HEK293T (cell line): Measurements from ENCODE around the gene MYRFL.

ENCODE experiments used
- CTCF ChIA-PET: fragments of 350-600 bp; formaldehyde crosslinking; extraction: SDS; loops from one replicate; lab custom pipeline; 2021; ENCODE audit warnings: antibody characterized with exemption, inconsistent platforms; lab: Yijun Ruan, JAX
- POLR2A ChIA-PET: fragments of 350-600 bp; formaldehyde crosslinking; extraction: SDS; loops from one replicate; lab custom pipeline; 2020; ENCODE audit warnings: antibody characterized with exemption, inconsistent platforms; lab: Yijun Ruan, JAX
- DNase-seq: peaks from one replicate; pipeline ENCODE4 v3.0.0; 2012; ENCODE audit warnings: mixed read lengths; ENCODE audit errors: extremely low spot score
- ARNT ChIP-seq: fragments of 450-650 bp; IDR thresholded peaks from 2 replicates; pipeline ENCODE4 v1.6.1; 2017; ENCODE audit warnings: mild to moderate bottlenecking
- BHLHE40 ChIP-seq: fragments of 450-650 bp; IDR thresholded peaks from 2 replicates; pipeline ENCODE4 v1.6.1; 2016; ENCODE audit warnings: mild to moderate bottlenecking, moderate library complexity, borderline replicate concordance
- CTBP1 ChIP-seq: fragments of 450-650 bp; IDR thresholded peaks from 2 replicates; pipeline ENCODE4 v1.6.1; 2016; ENCODE audit warnings: borderline replicate concordance
- ELF4 ChIP-seq: fragments of 450-650 bp; IDR thresholded peaks from 2 replicates; pipeline ENCODE4 v1.6.1; 2017; ENCODE audit warnings: antibody characterized with exemption
- FOXA1 ChIP-seq: fragments of 450-650 bp; IDR thresholded peaks from 2 replicates; pipeline ENCODE4 v1.6.1; 2016; ENCODE audit warnings: mild to moderate bottlenecking
- FOXK2 ChIP-seq: fragments of 450-650 bp; IDR thresholded peaks from 2 replicates; pipeline ENCODE4 v1.6.1; 2016; ENCODE audit warnings: mild to moderate bottlenecking
- FOXM1 ChIP-seq: fragments of 450-650 bp; IDR thresholded peaks from 2 replicates; pipeline ENCODE4 v1.6.1; 2017; ENCODE audit warnings: mild to moderate bottlenecking, borderline replicate concordance
- HDGF ChIP-seq: fragments of 450-650 bp; IDR thresholded peaks from 2 replicates; pipeline ENCODE4 v1.6.1; 2017; ENCODE audit warnings: antibody characterized with exemption, borderline replicate concordance
- L3MBTL2 ChIP-seq: fragments of 450-650 bp; conservative IDR thresholded peaks from 2 replicates; pipeline ENCODE4 v1.6.1; 2016; ENCODE audit warnings: mild to moderate bottlenecking
- LEF1 ChIP-seq: fragments of 450-650 bp; IDR thresholded peaks from 2 replicates; pipeline ENCODE4 v1.6.1; 2017; ENCODE audit warnings: mild to moderate bottlenecking, borderline replicate concordance
- NFRKB ChIP-seq: fragments of 450-650 bp; IDR thresholded peaks from 2 replicates; pipeline ENCODE4 v1.6.1; 2016; ENCODE audit warnings: mild to moderate bottlenecking, moderate library complexity
- PKNOX1 ChIP-seq: fragments of 450-650 bp; IDR thresholded peaks from 2 replicates; pipeline ENCODE4 v1.6.1; 2016
- SP1 ChIP-seq: fragments of 450-650 bp; IDR thresholded peaks from 2 replicates; pipeline ENCODE4 v1.6.1; 2017
- SUZ12 ChIP-seq: fragments of 450-650 bp; IDR thresholded peaks from 2 replicates; pipeline ENCODE4 v1.6.1; 2016; ENCODE audit warnings: mild to moderate bottlenecking
- TARDBP ChIP-seq: fragments of 450-650 bp; IDR thresholded peaks from 2 replicates; pipeline ENCODE4 v1.6.1; 2016
- ZNF384 ChIP-seq: fragments of 450-650 bp; IDR thresholded peaks from 2 replicates; pipeline ENCODE4 v1.6.1; 2016

The MYRFL gene

GRCh38 chr12:69884386-69884785 is 59.4 kb downstream of the MYRFL start:
- ChIA-PET CTCF (interaction anchor here (1.1 kb wide), 1 partner anchor 16 kb away, joined by 3 read pairs; no protein-coding TSS in a partner anchor), POLR2A (no interaction called here)
- no peak for DNase-seq
- no peak for TF ChIP-seq FOXA1
- no peak for TF ChIP-seq HDGF
- TF ChIP-seq TARDBP, result no peak
- TF ChIP-seq BHLHE40, result no peak
- TF ChIP-seq ZNF384, result no peak
- no peak for TF ChIP-seq SUZ12
- no peak for TF ChIP-seq PKNOX1
- no peak for TF ChIP-seq ELF4
- TF ChIP-seq CTBP1, result no peak
- no peak for TF ChIP-seq L3MBTL2
- no peak for TF ChIP-seq FOXM1
- TF ChIP-seq SP1, result no peak
- TF ChIP-seq FOXK2, result no peak
- TF ChIP-seq ARNT, result no peak
- TF ChIP-seq NFRKB, result no peak
- TF ChIP-seq LEF1, result no peak

GRCh38 chr12:69885658-69886057 is 60.6 kb downstream of the MYRFL start:
- no peak for DNase-seq
- TF ChIP-seq PKNOX1 (no peak), FOXM1 (no peak), ARNT (no peak), ZNF384 (no peak), L3MBTL2 (no peak), HDGF (no peak), SP1 (no peak), FOXK2 (no peak), LEF1 (no peak), SUZ12 (no peak), FOXA1 (no peak), BHLHE40 (no peak), ELF4 (no peak), TARDBP (no peak), NFRKB (no peak), CTBP1 (no peak)
- ChIA-PET POLR2A (no interaction called here), CTCF (interaction anchor here (0.8 kb wide), 1 partner anchor 1154 kb away, joined by 3 read pairs; no protein-coding TSS in a partner anchor)

GRCh38 chr12:69886109-69886508 is 61.1 kb downstream of the MYRFL start:
- TF ChIP-seq SUZ12, result no peak
- no peak for DNase-seq
- ChIA-PET POLR2A (no interaction called here), CTCF (no interaction called here)

- POLR2A ChIA-PET, result no interaction called here
Measured at GRCh38 chr12:69886715-69887114, 61.7 kb downstream of the MYRFL start.

GRCh38 chr12:69888901-69889300 is 63.9 kb downstream of the MYRFL start:
- ChIA-PET POLR2A (no interaction called here), CTCF (no interaction called here)
- no peak for DNase-seq
- TF ChIP-seq LEF1, result no peak
- TF ChIP-seq CTBP1, result no peak
- no peak for TF ChIP-seq FOXK2
- TF ChIP-seq FOXA1, result no peak
- TF ChIP-seq FOXM1, result no peak
- TF ChIP-seq ZNF384, result no peak
- TF ChIP-seq NFRKB, result no peak
- TF ChIP-seq TARDBP, result no peak
- TF ChIP-seq HDGF, result no peak
- no peak for TF ChIP-seq PKNOX1
- no peak for TF ChIP-seq SP1
- no peak for TF ChIP-seq SUZ12
- TF ChIP-seq ARNT, result no peak

More at GRCh38 chr12:69886715-69887114, 61.7 kb downstream of the MYRFL start:
- no peak for DNase-seq
- CTCF ChIA-PET, result no interaction called here
- TF ChIP-seq PKNOX1 (no peak), BHLHE40 (no peak), SUZ12 (no peak), TARDBP (no peak), ZNF384 (no peak), HDGF (no peak), SP1 (no peak), NFRKB (no peak), ELF4 (no peak), CTBP1 (no peak), ARNT (no peak), L3MBTL2 (no peak)

- POLR2A ChIA-PET, result no interaction called here
- no peak for TF ChIP-seq BHLHE40
- no peak for TF ChIP-seq PKNOX1
- no peak for TF ChIP-seq HDGF
- TF ChIP-seq FOXA1, result no peak
- no peak for TF ChIP-seq SUZ12
- TF ChIP-seq CTBP1, result no peak
- no peak for TF ChIP-seq LEF1
- CTCF ChIA-PET, result no interaction called here
- DNase-seq, result no peak
Measured at GRCh38 chr12:69894800-69895383, 69.9 kb downstream of the MYRFL start.
